ENCODE results near the gene ZAR1L.
A peak's percentile ranks its signal among the peaks of the same experiment; 100 is the strongest.
"Not testable (repeated sequence)": the region's sequence is repeated elsewhere in the genome, so short reads cannot be mapped to it uniquely, and the experiment has no call there.

The ZAR1L gene, protein sequence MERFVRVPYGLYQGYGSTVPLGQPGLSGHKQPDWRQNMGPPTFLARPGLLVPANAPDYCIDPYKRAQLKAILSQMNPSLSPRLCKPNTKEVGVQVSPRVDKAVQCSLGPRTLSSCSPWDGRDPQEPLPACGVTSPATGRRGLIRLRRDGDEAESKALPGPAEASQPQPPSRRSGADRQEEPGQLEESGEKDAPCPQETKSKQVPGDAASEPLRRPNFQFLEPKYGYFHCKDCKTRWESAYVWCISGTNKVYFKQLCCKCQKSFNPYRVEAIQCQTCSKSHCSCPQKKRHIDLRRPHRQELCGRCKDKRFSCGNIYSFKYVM

DNA sequence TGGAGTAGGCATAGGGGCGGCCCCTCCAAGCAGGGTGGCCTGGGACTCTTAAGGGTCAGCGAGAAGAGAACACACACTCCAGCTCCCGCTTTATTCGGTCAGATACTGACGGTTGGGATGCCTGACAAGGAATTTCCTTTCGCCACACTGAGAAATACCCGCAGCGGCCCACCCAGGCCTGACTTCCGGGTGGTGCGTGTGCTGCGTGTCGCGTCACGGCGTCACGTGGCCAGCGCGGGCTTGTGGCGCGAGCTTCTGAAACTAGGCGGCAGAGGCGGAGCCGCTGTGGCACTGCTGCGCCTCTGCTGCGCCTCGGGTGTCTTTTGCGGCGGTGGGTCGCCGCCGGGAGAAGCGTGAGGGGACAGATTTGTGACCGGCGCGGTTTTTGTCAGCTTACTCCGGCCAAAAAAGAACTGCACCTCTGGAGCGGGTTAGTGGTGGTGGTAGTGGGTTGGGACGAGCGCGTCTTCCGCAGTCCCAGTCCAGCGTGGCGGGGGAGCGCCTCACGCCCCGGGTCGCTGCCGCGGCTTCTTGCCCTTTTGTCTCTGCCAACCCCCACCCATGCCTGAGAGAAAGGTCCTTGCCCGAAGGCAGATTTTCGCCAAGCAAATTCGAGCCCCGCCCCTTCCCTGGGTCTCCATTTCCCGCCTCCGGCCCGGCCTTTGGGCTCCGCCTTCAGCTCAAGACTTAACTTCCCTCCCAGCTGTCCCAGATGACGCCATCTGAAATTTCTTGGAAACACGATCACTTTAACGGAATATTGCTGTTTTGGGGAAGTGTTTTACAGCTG lies at the start of gene ZAR1L, which contains the start of gene BRCA2:
ZAR1L (minus strand) TSS at position 126 of the 790 bp plus-strand sequence. CDS start 3,438 bp downstream, outside the sequence.
BRCA2 (plus strand) TSS at position 271 of the 790 bp plus-strand sequence. CDS start 953 bp downstream, outside the sequence.
- H3K4me3 ChIP-seq (ENCODE audit: low read length): peak within 1 kb of the TSS; percentile 93
- peak; percentile 89 for DNase-seq (ENCODE audit: low read depth)
- TF ChIP-seq, protein P1, sequence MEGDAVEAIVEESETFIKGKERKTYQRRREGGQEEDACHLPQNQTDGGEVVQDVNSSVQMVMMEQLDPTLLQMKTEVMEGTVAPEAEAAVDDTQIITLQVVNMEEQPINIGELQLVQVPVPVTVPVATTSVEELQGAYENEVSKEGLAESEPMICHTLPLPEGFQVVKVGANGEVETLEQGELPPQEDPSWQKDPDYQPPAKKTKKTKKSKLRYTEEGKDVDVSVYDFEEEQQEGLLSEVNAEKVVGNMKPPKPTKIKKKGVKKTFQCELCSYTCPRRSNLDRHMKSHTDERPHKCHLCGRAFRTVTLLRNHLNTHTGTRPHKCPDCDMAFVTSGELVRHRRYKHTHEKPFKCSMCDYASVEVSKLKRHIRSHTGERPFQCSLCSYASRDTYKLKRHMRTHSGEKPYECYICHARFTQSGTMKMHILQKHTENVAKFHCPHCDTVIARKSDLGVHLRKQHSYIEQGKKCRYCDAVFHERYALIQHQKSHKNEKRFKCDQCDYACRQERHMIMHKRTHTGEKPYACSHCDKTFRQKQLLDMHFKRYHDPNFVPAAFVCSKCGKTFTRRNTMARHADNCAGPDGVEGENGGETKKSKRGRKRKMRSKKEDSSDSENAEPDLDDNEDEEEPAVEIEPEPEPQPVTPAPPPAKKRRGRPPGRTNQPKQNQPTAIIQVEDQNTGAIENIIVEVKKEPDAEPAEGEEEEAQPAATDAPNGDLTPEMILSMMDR (IDR thresholded peaks at IDR 0.05; ENCODE audit: insufficient read depth, low read depth, low read length, missing control alignments): no peak

DNA sequence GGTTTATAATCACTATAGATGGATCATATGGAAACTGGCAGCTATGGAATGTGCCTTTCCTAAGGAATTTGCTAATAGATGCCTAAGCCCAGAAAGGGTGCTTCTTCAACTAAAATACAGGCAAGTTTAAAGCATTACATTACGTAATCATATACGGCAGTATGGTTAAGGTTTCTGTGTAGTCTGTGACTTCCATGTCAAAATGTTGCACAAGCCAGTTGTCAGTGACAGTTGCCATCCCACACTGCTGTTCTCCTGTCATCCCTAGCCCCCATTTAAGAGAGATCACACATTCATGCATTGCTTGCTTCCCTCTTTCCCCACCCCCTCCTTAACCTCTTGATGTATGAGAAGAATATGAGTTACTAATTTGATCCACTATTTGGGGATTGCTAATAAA lies 47.4 kb upstream of the ZAR1L start:
- TF ChIP-seq, protein P1 (IDR thresholded peaks at IDR 0.05; ENCODE audit: insufficient read depth, low read depth, low read length, missing control alignments): no peak
- DNase-seq (ENCODE audit: low read depth): no peak
- H3K4me3 ChIP-seq (ENCODE audit: low read length): no peak overlapping the region

DNA sequence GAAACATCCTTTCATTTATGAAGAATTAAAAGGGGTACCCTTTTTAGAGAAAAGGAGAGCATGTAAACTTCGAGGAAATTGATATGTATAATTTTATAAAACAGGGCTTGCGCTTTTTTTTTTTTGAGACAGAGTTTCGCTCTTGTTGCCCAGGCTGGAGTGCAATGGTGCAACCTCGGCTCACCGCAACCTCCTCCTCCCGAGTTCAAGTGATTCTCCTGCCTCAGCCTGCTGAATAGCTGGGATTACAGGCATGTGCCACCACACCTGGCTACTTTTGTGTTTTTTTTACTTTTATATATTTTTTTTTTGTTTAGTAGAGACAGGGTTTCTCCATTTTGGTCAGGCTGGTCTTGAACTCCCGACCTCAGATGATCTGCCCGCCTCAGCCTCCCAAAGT lies 40.8 kb upstream of the ZAR1L start:
- not testable (repeated sequence) for H3K4me3 ChIP-seq (ENCODE audit: low read length); DNase-seq (ENCODE audit: low read depth)

DNA sequence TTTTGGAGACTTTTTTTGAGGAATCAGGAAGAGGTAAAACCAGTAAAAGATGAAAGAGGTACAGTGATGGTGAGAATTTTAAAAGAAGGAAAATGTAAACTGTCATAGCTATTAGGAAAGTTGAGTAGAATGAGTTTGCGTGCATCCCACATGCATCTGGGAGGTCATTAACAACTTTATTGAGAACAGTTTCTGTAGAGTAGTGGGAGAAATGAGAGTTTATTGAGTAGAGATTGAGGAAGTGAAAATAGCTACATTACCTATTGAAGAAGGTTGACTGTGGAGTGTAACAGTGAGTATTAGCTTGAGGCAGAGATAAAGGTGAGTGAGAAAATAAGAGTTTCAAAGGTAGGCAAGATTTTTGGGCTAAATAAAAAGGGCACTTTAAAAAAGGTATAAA lies 38.9 kb upstream of the ZAR1L start:
- no peak overlapping the region for H3K4me3 ChIP-seq (ENCODE audit: low read length)
- TF ChIP-seq, protein P1 (IDR thresholded peaks at IDR 0.05; ENCODE audit: insufficient read depth, low read depth, low read length, missing control alignments): no peak
- no peak for DNase-seq (ENCODE audit: low read depth)

DNA sequence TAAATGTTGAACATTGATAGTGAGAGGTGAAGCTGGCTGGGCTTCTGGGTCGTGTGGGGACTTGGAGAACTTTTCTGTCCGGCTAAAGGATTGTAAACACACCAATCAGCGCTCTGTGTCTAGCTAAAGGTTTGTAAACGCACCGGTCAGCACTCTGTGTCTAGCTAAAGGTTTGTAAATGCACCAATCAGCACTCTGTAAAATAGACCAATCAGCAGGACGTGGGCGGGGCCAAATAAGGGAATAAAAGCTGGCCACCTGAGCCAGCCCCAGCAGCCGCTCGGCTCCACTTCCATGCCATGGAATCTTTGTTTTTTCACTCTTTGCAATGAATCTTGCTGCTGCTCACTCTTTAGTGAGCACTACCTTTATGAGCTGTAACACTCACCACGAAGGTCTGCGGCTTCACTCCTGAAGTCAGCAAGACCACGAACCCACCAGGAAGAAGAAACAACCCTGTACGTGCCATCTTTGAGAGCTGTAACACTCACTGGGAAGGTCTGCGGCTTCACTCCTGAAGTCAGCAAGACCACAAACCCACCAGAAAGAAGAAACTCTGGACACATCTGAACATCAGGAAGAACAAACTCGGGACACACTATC lies 35.8 kb upstream of the ZAR1L start:
- H3K4me3 ChIP-seq (ENCODE audit: low read length); DNase-seq (ENCODE audit: low read depth): not testable (repeated sequence)

DNA sequence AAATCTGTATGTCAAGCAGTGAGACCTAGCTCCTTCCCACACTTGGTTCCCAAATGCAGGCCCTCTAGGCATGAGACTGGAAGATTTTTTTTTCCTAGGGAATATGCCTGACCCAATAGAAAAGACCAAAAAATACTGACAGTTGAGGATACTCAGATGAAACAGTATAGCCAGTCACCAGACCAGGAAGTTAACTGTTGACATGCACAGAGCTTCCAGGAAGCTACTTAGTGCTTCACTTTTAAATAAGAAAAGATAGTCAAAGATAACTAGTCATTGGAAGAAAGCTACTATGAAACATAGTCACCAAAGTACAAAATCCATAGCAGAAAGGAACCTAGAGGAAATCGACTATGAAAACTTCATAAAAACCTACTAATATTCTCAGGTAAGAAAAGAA lies 32.5 kb upstream of the ZAR1L start:
- TF ChIP-seq, protein P1 (IDR thresholded peaks at IDR 0.05; ENCODE audit: insufficient read depth, low read depth, low read length, missing control alignments): no peak
- no peak overlapping the region for H3K4me3 ChIP-seq (ENCODE audit: low read length)
- no peak for DNase-seq (ENCODE audit: low read depth)

DNA sequence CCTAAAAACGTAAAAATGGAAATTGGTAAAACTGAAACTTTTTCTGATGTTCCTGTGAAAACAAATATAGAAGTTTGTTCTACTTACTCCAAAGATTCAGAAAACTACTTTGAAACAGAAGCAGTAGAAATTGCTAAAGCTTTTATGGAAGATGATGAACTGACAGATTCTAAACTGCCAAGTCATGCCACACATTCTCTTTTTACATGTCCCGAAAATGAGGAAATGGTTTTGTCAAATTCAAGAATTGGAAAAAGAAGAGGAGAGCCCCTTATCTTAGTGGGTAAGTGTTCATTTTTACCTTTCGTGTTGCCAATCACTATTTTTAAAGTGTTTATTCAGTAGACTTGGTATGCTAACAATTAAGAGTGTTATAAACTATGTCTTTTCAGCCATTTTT lies 25.8 kb upstream of the ZAR1L start:
- TF ChIP-seq, protein P1 (IDR thresholded peaks at IDR 0.05; ENCODE audit: insufficient read depth, low read depth, low read length, missing control alignments): no peak
- DNase-seq (ENCODE audit: low read depth): no peak
- H3K4me3 ChIP-seq (ENCODE audit: low read length): no peak overlapping the region
